ENCODE results near the gene HAUS1.
"Not testable (repeated sequence)": the region's sequence is repeated elsewhere in the genome, so short reads cannot be mapped to it uniquely, and the experiment has no call there.

GRCh38 chr18:46164502-46164901 is 60.3 kb downstream of the HAUS1 start:
- TF ChIP-seq CTCF (IDR thresholded peaks at IDR 0.05); POLR2AphosphoS5 (IDR thresholded peaks at IDR 0.05; ENCODE audit: insufficient read depth in 1 of 2, low read depth in 1 of 2): not testable (repeated sequence)

Measured in vagina (tissue), 2 donors.